K562 (cell line): ENCODE data around the gene HLA-F. TPM values are rescaled to one million over a fixed set of nuclear protein-coding genes. Genes with fewer than 3 reads are reported as not detected.
A peak's percentile ranks its signal among the peaks of the same experiment; 100 is the strongest.

Experiments
- ATAC-seq: fragments of 200-7000 bp; cut with Tn5 transposase; 3 replicates; pipeline ENCODE4 v1.9.1; 2020; ENCODE audit warnings: moderate library complexity
- BruUV-seq: library from RNA; stranded (reverse); fragments of 400-500 nt; replicated peaks from 2 replicates; lab custom pipeline; 2021; lab: Mats Ljungman, UMichigan
- CTCF ChIA-PET: fragments of 300-600 bp; formaldehyde crosslinking; extraction: SDS; loops from one replicate; lab custom pipeline; 2021; ENCODE audit warnings: low intra/inter-chr PET ratio; lab: Yijun Ruan, JAX
- POLR2A ChIA-PET: fragments of 300-600, 350-650 bp; sonication (Branson Sonifier 250); formaldehyde crosslinking; extraction: SDS; loops from one replicate; lab custom pipeline; 2021; ENCODE audit warnings: antibody characterized with exemption, inconsistent platforms; lab: Yijun Ruan, JAX
- DNase-seq, 4 experiments: peaks; one replicate each; pipeline versions ENCODE4 v3.0.0 to v3.0.0-alpha.2; 2011 to 2018; ENCODE audit warnings: low spot score in 3 of 4, mixed read lengths in 3 of 4; ENCODE audit errors: extremely low read depth in 1 of 4
- FAIRE-seq: peaks from 2 replicates; lab custom pipeline; 2011; peaks lifted over from hg19 to GRCh38; lab: Jason Lieb, UNC
- H2AFZ ChIP-seq: 2 replicates; pipeline ENCODE4 v1.6.0; 2011; ENCODE audit warnings: low read depth, low read length, control low read depth, inconsistent platforms
- H3K27ac ChIP-seq: fragments of 200-600 bp; 3 replicates; pipeline ENCODE4 v1.8.0; 2011; ENCODE audit warnings: low read depth, mild to moderate bottlenecking, control low read depth, inconsistent platforms, low read length, moderate library complexity, mixed read lengths; ENCODE audit errors: extremely low read depth
- H3K27me3 ChIP-seq, 2 experiments: fragments of 300-600 bp in 1 of 2; 2 replicates in 1 of 2; 3 replicates in 1 of 2; pipeline versions ENCODE4 v1.6.0 to v1.8.0; 2011; ENCODE audit warnings: inconsistent platforms in 2 of 2, low read length in 2 of 2, mild to moderate bottlenecking in 1 of 2, mixed read lengths in 1 of 2, moderate library complexity in 1 of 2; ENCODE audit not compliant: control insufficient read depth in 2 of 2, insufficient read depth in 2 of 2
- H3K36me3 ChIP-seq: fragments of 300-600 bp; 3 replicates; pipeline ENCODE4 v1.8.0; 2011; ENCODE audit warnings: mild to moderate bottlenecking, low read length, inconsistent platforms; ENCODE audit not compliant: control insufficient read depth, insufficient read depth
- H3K4me1 ChIP-seq, 2 experiments: fragments of 200-600 bp in 1 of 2; replicated peaks in 1 of 2; 2 replicates in 1 of 2; 3 replicates in 1 of 2; pipeline versions ENCODE4 v1.5.1 to v1.8.0; 2011; ENCODE audit warnings: inconsistent platforms in 2 of 2, low read length in 2 of 2, mild to moderate bottlenecking in 1 of 2, mixed read lengths in 1 of 2, moderate library complexity in 1 of 2; ENCODE audit not compliant: control insufficient read depth in 2 of 2, insufficient read depth in 2 of 2
- H3K4me2 ChIP-seq: 2 replicates; pipeline ENCODE4 v1.6.1; 2011; ENCODE audit warnings: low read length, control low read depth, inconsistent platforms, mixed read lengths; ENCODE audit not compliant: insufficient read depth
- H3K4me3 ChIP-seq: fragments of 200-600 bp; sonication (generic), shearing (Covaris generic); 2 replicates; pipeline ENCODE4 v1.5.1; 2016; ENCODE audit warnings: control low read depth, inconsistent platforms
- H3K79me2 ChIP-seq: fragments of 200-600 bp; 3 replicates; pipeline ENCODE4 v1.8.0; 2011; ENCODE audit warnings: low read length, inconsistent platforms; ENCODE audit not compliant: control insufficient read depth, insufficient read depth
- H3K9ac ChIP-seq, 2 experiments: 2 replicates each; pipeline versions ENCODE4 v1.6.0 to v1.6.1; 2011; ENCODE audit warnings: low read depth in 2 of 2, low read length in 2 of 2, control low read depth in 1 of 2, inconsistent platforms in 1 of 2, mild to moderate bottlenecking in 1 of 2, mixed read lengths in 1 of 2; ENCODE audit not compliant: insufficient read depth in 1 of 2
- H3K9me1 ChIP-seq: one replicate; pipeline ENCODE4 v1.6.0; 2011; ENCODE audit warnings: inconsistent platforms, mild to moderate bottlenecking, low read length, moderate library complexity; ENCODE audit not compliant: control insufficient read depth, insufficient read depth
- H3K9me3 ChIP-seq: replicated peaks from 2 replicates; pipeline ENCODE4 v1.5.1; 2011; ENCODE audit warnings: low read depth, low read length, inconsistent platforms; ENCODE audit not compliant: control insufficient read depth, insufficient read depth
- H4K20me1 ChIP-seq: replicated peaks from 2 replicates; pipeline ENCODE4 v1.6.1; 2011; ENCODE audit warnings: low read length, inconsistent platforms, mixed read lengths; ENCODE audit not compliant: control insufficient read depth, insufficient read depth
- CBX2 ChIP-seq: fragments of 200-600 bp; sonication (generic); IDR thresholded peaks from one replicate; pipeline ENCODE4 v1.6.1; 2012; ENCODE audit warnings: mild to moderate bottlenecking, low read length, inconsistent platforms; ENCODE audit not compliant: insufficient read depth, poor library complexity, severe bottlenecking
- CCAR2 ChIP-seq: fragments of 200-400 bp; formaldehyde crosslinking; IDR thresholded peaks from 2 replicates; pipeline ENCODE4 v1.6.1; 2017; ENCODE audit warnings: mild to moderate bottlenecking, low read depth, low read length
- ETS1 ChIP-seq: conservative IDR thresholded peaks from 2 replicates; pipeline ENCODE4 v1.6.1; 2011; ENCODE audit warnings: low read depth, mild to moderate bottlenecking, low read length; ENCODE audit not compliant: control insufficient read depth
- GATA2 ChIP-seq: sonication (generic); formaldehyde crosslinking; IDR thresholded peaks from 2 replicates; pipeline ENCODE4 v1.4.0; 2020; ENCODE audit warnings: mild to moderate bottlenecking, missing genetic modification reagents
- GTF2B ChIP-seq: IDR thresholded peaks from 2 replicates; pipeline ENCODE4 v1.6.1; 2011; ENCODE audit not compliant: insufficient read length; ENCODE audit errors: extremely low read depth
- HMGN3 ChIP-seq: IDR thresholded peaks from 2 replicates; pipeline ENCODE4 v1.6.1; 2011; ENCODE audit warnings: borderline replicate concordance, low read depth, mild to moderate bottlenecking, mixed read lengths, low read length; ENCODE audit not compliant: insufficient read length; ENCODE audit errors: extremely low read depth
- LCOR ChIP-seq: sonication (generic); formaldehyde crosslinking; IDR thresholded peaks from 2 replicates; pipeline ENCODE4 v1.8.0; 2022; ENCODE audit warnings: mild to moderate bottlenecking, missing genetic modification reagents
- MYNN ChIP-seq, 2 experiments: sonication (generic); formaldehyde crosslinking in 1 of 2; IDR thresholded peaks; 2 replicates each; pipeline versions ENCODE4 v1.5.0 to v1.6.1; 2016 to 2020; ENCODE audit warnings: antibody characterized with exemption in 1 of 2, missing genetic modification reagents in 1 of 2
- THRA ChIP-seq: fragments of 450-650 bp; IDR thresholded peaks from 2 replicates; pipeline ENCODE4 v1.6.1; 2017; ENCODE audit warnings: mild to moderate bottlenecking, moderate library complexity
- TRIM24 ChIP-seq, 2 experiments: fragments of 450-650 bp; IDR thresholded peaks; 2 replicates each; pipeline ENCODE4 v1.6.1; 2016
- ZNF512 ChIP-seq: IDR thresholded peaks from 2 replicates; pipeline ENCODE4 v1.6.1; 2016; ENCODE audit warnings: missing genetic modification characterization, missing compliant biosample characterization
- WGBS: fragments of 100-300 bp; shearing (Covaris generic); methylation state at CpG from one replicate; pipeline ENCODE4 v1.1.6; 2016; ENCODE audit warnings: low coverage, mixed read lengths; ENCODE audit not compliant: insufficient coverage; ENCODE audit errors: missing lambda C conversion rate; 5-methylcytosine and 5-hydroxymethylcytosine counted together
- in situ Hi-C: fragments of 300-500 bp; cut with MboI; formaldehyde crosslinking; loops from 4 replicates; pipeline ENCODE4 v1.15.0; 2018; ENCODE audit warnings: inconsistent platforms, mixed read lengths
- intact Hi-C: fragments of 100-400 bp; cut with micrococcal nuclease; formaldehyde crosslinking; loops from 2 replicates; pipeline ENCODE4 v1.14.2; 2022
- polyA plus RNA-seq, 8 experiments: library from polyadenylated mRNA; depleted of rRNA in 4 of 8; stranded (reverse) in 5 of 8; unstranded in 3 of 8; fragments of >200 nt; fragmentation: Nextera tagmentation in 2 of 8; fragmentation: Illumina TruSeq in 1 of 8; extraction: Ambion mirVana in 2 of 8; extraction: Trizol in 1 of 8; gene quantifications; 2 replicates each; pipeline versions ENCODE4 v1.2.1 to v1.2.3, GENCODE V29; 2011 to 2014; ENCODE audit warnings: inconsistent platforms in 1 of 8, missing spikeins in 1 of 8
- total RNA-seq, 7 experiments: library from RNA; depleted of rRNA in 6 of 7; stranded (reverse); fragments of >200 nt in 6 of 7; fragmentation: Illumina TruSeq in 2 of 7; extraction: Trizol in 2 of 7; gene quantifications; 2 replicates each; pipeline versions ENCODE4 v1.2.1 to v1.2.3, GENCODE V29; 2011 to 2021; ENCODE audit warnings: low replicate concordance in 1 of 7
- TF ChIP-seq, protein P1 (sequence below), 2 experiments: fragments of 450-650 bp in 1 of 2; sonication (generic) in 1 of 2; formaldehyde crosslinking in 1 of 2; IDR thresholded peaks in 1 of 2; conservative IDR thresholded peaks in 1 of 2; 2 replicates each; pipeline versions ENCODE4 v1.6.1 to v1.8.1; 2016 to 2023; ENCODE audit warnings: mild to moderate bottlenecking in 2 of 2, moderate library complexity in 2 of 2, inconsistent platforms in 1 of 2, missing genetic modification reagents in 1 of 2

The HLA-F gene
- total and polyA plus RNA-seq, 9 of the 15 experiments (the other 6 are each of a cell fraction or from before 2014, with no cell fraction given) = 0.40 to 0.76 (median 0.46) TPM; not detected in 6

DNA sequence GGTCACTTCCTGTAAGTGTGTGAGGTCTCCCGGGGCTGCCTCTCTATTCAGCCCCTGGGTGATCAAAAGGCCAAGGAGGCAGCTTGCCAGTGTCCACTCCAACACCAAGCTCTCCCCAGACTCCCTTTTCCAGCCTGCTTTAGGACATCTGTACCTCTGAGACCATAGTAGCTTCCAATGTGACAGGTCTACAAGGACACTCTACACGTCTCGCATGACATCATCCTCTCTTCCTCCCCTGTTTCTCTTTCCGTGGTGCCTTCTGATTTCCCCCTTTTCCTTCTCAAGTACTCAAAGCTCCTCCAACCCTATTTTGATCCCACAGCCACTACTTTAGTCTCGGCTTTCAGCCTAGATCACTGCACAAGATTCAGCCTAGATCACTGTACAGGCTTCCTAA lies 26.4 kb downstream of the HLA-F start (continued):
- TF ChIP-seq, protein P1, sequence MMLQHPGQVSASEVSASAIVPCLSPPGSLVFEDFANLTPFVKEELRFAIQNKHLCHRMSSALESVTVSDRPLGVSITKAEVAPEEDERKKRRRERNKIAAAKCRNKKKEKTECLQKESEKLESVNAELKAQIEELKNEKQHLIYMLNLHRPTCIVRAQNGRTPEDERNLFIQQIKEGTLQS (IDR thresholded peaks at IDR 0.05) = peak; percentile 73
- TF ChIP-seq, protein P1 (CRISPR knock-in tag; conservative IDR thresholded peaks at IDR 0.05) = no peak

- Histone ChIP-seq H2AFZ (no peak overlapping the region), H3K36me3 (no peaks in the 10 kb centered on the region), H3K9ac (no peak overlapping the region), H3K27me3 (peaks cover 0 to 4% of the 10 kb centered on the region in 2 experiments; a peak in 1 of 5 replicates), H3K79me2 (no peaks in the 10 kb centered on the region), H3K4me2 (no peak overlapping the region), H3K9me1 (no peaks in the 10 kb centered on the region), H3K9me3 (no peaks in the 10 kb centered on the region), H4K20me1 (no peaks in the 10 kb centered on the region), H3K27ac (no peak overlapping the region), H3K4me3 (no peak overlapping the region), H3K4me1 (peaks cover 13 to 32% of the 10 kb centered on the region in 2 experiments; a peak in 4 of 5 replicates)
- CTCF ChIA-PET = no interaction called here
- ATAC-seq (no peak), DNase-seq (no peak), FAIRE-seq (no peak)
- POLR2A ChIA-PET = interaction anchor here (0.6 kb wide), 1 partner anchor 48 kb away, joined by 3 read pairs; no protein-coding TSS in a partner anchor
- in situ Hi-C loops = no loop called here
- 39% methylated on average over 6 of the region's 6 CpGs for WGBS
- BruUV-seq = no TSS peak
- intact Hi-C loops = loop anchor here (5.0 kb wide), 2 partner anchors 82 to 98 kb away; no protein-coding TSS in a partner anchor
- TF ChIP-seq ZNF512 (tag) (no peak), CCAR2 (no peak), MYNN (IDR thresholded peaks at IDR 0.05) (no peak), MYNN (CRISPR knock-in tag; IDR thresholded peaks at IDR 0.05) (no peak), TRIM24 (IDR thresholded peaks at IDR 0.05) (no peak), GATA2 (CRISPR knock-in tag) (no peak), HMGN3 (no peak), ETS1 (no peak), THRA (no peak), CBX2 (no peak), LCOR (CRISPR knock-in tag) (no peak), GTF2B (no peak)
Measured at GRCh38 chr6:29750709-29751108, 27.5 kb downstream of the HLA-F start.
